Left kidney (tissue), 2 donors: Measurements from ENCODE around the gene KCNA10. TPM values are rescaled to one million over a fixed set of nuclear protein-coding genes. Genes with fewer than 3 reads are reported as not detected.
"Not testable (repeated sequence)": the region's sequence is repeated elsewhere in the genome, so short reads cannot be mapped to it uniquely, and the experiment has no call there.

Experiments used
- DNase-seq: peaks from one replicate; pipeline ENCODE4 v3.0.0-alpha.2; 2013
- polyA plus RNA-seq: library from polyadenylated mRNA; unstranded; fragments of 120-200 nt; gene quantifications from one replicate; pipeline ENCODE4 v1.2.1, GENCODE V29; 2013; ENCODE audit not compliant: insufficient read length

The KCNA10 gene
- polyA plus RNA-seq, 1 donor: not detected

- DNase-seq: no peak
These were observed 14.3 kb upstream of the KCNA10 start for GRCh38 chr1:110533230-110533629.

DNA sequence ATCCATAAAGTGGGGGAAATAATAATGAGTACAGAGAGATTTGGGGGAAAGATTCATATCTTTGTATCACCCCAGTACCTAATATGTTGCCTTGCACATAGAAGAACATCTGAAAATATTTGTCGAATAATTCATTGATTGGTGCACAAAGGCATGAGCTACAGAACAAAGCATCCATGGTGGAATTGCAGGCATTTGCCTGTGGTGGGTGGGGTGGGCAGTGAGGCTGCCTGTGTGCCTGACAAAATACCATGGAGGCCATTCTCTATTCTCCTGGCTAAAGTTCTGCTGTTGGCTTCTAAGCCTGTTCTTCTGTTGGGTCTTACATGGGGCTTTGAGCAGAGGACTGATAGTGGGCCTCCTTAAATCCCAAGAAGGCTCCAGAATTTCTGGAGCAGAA is 10.0 kb upstream of the KCNA10 start:
- DNase-seq: no peak

GRCh38 chr1:110526201-110526780 is 7.3 kb upstream of the KCNA10 start:
- DNase-seq: no peak

DNA sequence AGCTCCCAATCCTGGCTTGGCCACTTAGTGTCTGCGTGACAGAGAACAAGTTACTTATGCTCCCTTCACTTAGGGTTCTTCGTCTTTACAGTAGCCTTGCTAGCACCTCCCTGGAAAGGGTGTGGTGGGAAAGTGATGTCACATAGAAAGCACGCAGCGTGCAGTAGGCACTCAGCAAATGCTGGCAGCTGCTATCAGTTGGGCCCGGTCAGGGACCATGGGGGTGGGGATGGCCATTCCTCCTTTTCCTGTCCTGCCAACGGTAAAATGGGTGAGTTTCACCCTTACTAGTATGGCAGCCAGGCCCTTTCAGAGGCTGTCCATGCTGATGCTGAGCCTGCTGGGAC is 6.2 kb upstream of the KCNA10 start:
- DNase-seq: no peak

DNA sequence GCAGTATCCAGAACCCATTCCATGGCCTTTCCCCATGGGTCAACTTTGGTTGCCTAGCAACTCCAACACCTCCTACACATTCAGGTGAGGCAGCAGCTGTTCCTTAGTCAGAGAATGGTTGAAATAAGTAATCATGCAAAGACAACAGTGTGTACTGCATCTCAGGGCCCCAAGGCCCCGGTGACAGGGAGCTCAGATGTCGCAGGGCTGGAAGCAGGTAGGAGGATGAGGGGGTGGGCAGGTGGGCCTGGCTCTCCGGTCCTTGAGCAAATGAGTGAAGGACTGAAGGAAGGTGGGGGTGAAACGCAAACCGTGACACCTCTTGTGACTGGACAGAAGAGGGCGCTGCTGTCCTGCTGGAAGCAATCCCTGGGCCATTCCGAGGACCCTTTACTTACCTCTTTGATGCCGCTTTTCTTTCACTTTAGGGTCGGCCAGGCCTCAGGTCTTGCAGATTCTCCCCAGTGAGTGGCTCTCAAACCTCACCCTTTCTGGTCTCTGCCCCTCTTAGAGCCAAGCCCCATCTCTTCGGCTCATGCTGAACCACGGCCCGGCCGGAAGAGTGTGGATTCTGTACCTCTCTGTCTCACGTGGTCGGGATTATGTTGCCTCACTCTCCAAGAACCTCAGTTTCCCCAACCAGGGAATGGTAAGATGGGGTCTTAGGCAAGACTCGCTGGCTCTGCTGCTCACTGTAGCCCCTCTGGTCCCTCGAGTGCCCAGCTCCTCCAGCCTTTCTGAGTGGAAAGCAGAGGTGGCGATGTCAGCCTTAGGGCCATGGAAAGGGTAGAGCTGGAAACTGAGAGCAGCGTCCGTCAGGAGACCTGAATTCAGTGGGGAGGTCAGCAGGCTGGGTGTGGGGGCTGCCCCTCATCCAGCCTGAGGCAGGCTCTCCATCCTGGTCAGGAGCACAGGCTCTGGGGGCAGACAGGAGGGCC is 5.6 kb upstream of the KCNA10 start:
- DNase-seq: peak; percentile 34

GRCh38 chr1:110523011-110523410 is 4.0 kb upstream of the KCNA10 start:
- no peak for DNase-seq

- DNase-seq: no peak
These were observed 3.6 kb upstream of the KCNA10 start for GRCh38 chr1:110522560-110522959.

GRCh38 chr1:110520827-110521226 is 1.9 kb upstream of the KCNA10 start:
- DNase-seq: no peak

DNA sequence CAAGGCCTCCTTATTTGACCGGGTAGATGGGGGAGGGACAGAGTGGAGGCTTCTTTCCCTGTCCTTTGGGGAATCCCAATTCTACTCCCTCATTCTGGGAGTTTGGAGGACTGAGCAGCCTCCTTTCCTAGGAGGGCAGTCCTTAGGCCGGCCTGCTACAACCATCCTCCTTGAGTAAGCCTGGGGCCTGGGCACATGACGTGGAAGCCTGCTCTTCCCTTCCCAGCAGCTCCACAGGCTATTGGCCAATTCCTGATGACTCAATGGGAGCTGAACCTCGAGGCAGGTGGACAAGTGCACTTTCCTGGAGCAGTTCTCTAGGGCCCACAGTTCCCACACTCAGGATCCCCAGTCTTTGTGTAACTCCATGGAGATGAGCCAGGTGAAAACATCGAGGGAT is 3.1 kb downstream of the KCNA10 start:
- no peak for DNase-seq

GRCh38 chr1:110515041-110515440 is 3.9 kb downstream of the KCNA10 start:
- DNase-seq: no peak

DNA sequence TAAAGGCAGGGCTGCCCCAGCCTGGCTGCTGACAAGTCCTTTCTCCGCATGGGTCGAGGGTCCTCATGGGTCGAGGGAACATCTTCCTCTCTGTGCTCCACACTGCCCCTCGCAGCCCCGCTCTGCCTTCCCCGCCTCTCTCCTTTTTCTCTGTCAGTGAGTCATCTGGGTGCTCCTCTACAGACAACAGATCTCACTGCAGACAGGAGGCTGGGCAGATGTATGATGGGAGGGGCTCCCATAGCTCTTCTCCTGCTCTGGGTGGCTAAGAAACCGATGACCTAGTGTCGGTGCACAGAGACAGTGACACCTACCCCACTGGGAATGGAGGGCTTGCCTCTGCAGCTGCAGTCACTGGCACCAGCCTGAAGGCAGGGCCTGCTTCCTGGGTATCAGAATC is 5.5 kb downstream of the KCNA10 start:
- no peak for DNase-seq

GRCh38 chr1:110511436-110511835 is 7.5 kb downstream of the KCNA10 start:
- DNase-seq: no peak

DNA sequence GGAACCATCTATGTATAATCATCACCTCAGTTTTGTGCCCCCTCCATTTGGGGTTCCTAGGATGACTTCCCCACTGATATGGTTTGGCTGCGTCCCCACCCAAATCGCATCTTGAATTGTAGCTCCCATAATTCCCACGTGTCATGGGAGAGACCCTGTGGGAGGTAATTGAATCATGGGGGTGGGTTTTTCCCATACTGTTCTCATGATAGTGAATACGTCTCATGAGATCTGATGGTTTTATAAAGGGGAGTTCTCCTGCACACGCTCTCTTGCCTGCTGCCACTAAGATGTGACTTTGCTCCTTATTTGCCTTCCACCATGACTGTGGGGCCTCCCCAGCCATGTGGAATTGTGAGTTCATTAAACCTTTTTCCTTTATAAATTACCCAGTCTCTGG is 8.1 kb downstream of the KCNA10 start:
- not testable (repeated sequence) for DNase-seq

DNA sequence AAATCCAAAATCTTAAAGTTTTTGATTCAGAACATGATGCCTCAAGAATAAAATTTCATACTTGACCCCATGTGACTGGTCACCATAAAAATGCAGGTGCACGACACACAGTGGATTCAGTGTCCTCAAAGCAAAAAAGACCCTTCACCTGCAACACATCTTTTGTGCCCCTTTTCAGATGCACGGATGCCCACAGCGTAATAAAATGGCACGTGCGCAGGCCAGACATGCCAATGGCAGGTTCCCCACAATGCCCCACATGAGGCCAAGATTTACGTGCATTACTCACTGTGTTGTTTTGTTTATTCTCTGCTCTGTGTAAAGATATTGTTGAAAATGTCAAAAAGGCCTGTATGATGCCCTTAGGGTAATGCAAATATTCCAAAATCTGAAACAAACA is 9.3 kb downstream of the KCNA10 start:
- no peak for DNase-seq

GRCh38 chr1:110508028-110508940 is 10.7 kb downstream of the KCNA10 start:
- peak; percentile 21 for DNase-seq

DNA sequence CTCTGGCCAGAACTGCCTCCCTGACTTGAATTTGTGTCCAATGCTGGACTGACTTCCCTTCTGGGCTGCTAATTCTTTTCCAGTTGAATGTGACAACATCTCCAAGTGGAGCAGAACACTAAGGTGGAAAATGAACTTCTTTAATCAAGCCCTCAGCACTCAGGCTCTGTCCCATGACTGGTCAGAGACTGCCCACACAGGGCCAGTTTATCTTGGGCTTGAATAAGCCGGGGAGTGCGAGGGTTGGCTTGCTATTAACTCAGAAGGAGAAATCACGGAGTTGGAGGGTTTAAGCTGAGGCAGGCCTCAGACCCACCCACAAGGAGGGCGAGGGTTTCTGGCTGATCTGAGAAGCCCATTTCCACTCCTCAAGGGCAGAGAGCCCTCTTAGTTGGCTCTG is 12.4 kb downstream of the KCNA10 start:
- no peak for DNase-seq

- DNase-seq: no peak
These were observed 13.4 kb downstream of the KCNA10 start for GRCh38 chr1:110505596-110505995.

DNA sequence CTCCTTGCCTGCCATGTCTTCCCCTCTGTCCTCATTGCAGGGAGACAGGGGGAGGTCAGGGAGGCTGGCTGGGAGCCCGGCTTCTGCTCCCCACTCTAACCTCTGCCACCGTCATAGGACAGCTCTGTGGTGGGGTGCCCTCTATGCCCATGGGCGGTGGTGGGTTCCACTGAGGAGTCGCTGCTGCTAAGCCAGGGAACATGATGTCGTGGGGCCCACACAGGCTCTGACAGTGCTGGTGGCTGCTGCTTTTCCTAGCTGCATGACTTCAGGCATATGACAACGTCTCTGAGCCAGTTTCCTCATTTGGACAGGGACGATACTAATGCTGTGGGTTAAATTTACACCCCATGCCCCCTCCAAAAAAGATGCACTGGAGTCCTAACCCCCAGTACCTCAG is 14.7 kb downstream of the KCNA10 start:
- no peak for DNase-seq

GRCh38 chr1:110503471-110503870 is 15.5 kb downstream of the KCNA10 start:
- no peak for DNase-seq

DNA sequence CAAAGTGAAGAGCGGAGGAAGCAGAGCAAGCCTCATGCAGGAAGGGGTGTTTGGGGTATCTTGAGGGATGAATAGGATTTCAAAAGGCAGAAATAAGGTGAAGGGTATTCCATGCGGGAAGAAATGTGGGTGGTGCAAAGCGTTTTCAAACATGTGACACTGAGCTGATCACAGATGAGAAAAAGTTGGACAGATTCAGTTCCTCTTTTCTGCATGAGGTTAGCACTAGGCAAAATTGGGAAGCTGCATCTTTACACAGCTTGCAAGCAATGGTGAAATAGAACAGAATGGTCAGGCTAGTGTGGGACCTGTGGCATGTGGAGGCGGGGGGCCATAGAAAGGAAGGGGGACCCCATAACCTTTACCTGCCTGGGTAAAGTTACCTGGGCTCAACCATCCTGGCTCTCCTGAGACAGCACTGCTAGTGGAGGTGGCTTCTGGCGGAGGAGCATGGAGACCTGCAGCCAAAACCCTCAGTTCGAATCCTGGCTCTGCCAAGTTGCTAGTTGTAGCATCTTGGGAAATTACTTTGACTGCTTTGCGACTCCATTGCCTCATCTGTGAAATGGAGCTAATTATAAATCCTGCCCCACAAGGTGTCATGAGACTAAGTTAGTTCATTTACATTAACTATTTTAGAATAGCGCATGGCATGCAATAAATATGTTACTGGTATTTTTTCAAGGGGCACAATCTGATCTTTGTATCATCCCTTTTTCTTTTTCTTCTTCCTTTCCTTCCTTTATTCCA is 16.4 kb downstream of the KCNA10 start:
- DNase-seq: no peak

DNA sequence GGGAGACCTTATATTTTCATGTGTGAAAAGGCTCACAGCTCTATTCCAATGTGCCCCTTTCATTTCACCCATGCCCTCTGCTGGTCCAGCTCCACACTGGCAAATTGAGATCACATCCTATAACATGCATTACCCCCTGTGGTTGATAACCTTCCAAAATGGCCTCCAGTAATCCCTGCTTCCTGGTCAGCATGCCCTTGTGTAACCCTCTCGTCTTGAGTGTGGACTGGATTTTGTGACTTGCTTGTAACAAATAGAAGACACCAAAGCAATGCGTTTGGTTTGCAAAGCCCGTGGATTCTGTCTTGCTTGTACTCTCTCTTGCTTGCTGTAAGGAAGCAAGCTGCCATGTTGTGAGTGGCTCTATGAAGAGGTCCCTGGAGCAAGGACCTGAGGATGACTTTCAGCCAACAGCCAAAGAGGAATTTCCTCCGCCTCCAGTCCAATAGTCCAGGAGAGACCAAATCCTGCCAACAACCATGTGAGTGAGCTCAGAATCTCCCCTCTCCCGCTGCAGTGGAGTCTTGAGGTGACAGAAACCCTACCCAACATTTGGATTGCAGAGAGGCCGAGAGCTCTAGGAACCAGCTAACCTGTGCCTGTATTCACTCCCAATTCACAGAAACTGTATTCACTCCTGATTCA is 17.4 kb downstream of the KCNA10 start:
- DNase-seq: no peak

- DNase-seq: no peak
These were observed 20.7 kb downstream of the KCNA10 start for GRCh38 chr1:110498270-110498669.
